Calu3 (cell line): ENCODE results near the gene SLC25A15. TPM values are rescaled to one million over a fixed set of nuclear protein-coding genes. Genes with fewer than 3 reads are reported as not detected.

ENCODE experiments used
- BruUV-seq: library from RNA; stranded (reverse); fragments of 400-500 nt; replicated peaks from 2 replicates; lab custom pipeline; 2021; lab: Mats Ljungman, UMichigan
- CTCF ChIA-PET: fragments of 300-600 bp; sonication (Branson Sonifier 250); formaldehyde crosslinking; loops from one replicate; lab custom pipeline; 2022; ENCODE audit warnings: antibody characterized with exemption; lab: Charles Lee
- DNase-seq: peaks from one replicate; pipeline ENCODE4 v3.0.0; 2022
- H3K27ac Mint-ChIP-seq: one replicate; pipeline ENCODE4 v1.8.0; 2022; ENCODE audit warnings: mixed read lengths; ENCODE audit not compliant: unreplicated experiment
- H3K27me3 Mint-ChIP-seq: one replicate; pipeline ENCODE4 v1.8.0; 2022; ENCODE audit warnings: mixed read lengths; ENCODE audit not compliant: unreplicated experiment
- H3K36me3 Mint-ChIP-seq: one replicate; pipeline ENCODE4 v1.8.0; 2022; ENCODE audit warnings: mild to moderate bottlenecking, moderate library complexity, mixed read lengths; ENCODE audit not compliant: insufficient read depth, unreplicated experiment
- H3K4me1 Mint-ChIP-seq: one replicate; pipeline ENCODE4 v1.8.0; 2022; ENCODE audit warnings: mild to moderate bottlenecking, low read depth, mixed read lengths; ENCODE audit not compliant: unreplicated experiment
- H3K4me3 Mint-ChIP-seq: one replicate; pipeline ENCODE4 v1.8.0; 2022; ENCODE audit warnings: mild to moderate bottlenecking, low read depth, moderate library complexity, mixed read lengths; ENCODE audit not compliant: unreplicated experiment
- H3K9me3 Mint-ChIP-seq: one replicate; pipeline ENCODE4 v1.8.0; 2022; ENCODE audit warnings: low read depth, mixed read lengths; ENCODE audit not compliant: unreplicated experiment
- intact Hi-C: fragments of 100-400 bp; cut with micrococcal nuclease; formaldehyde crosslinking; loops from one replicate; pipeline ENCODE4 v1.10.0; 2022; ENCODE audit not compliant: unreplicated experiment
- total RNA-seq: library from RNA; stranded (reverse); gene quantifications from 2 replicates; pipeline ENCODE4 v1.2.3, GENCODE V29; 2022
- TF ChIP-seq, protein P1 (sequence below): fragments of 200-600 bp; IDR thresholded peaks from one replicate; pipeline ENCODE4 v1.8.0; 2022; ENCODE audit warnings: antibody characterized with exemption; ENCODE audit not compliant: unreplicated experiment

The SLC25A15 gene
- total RNA-seq, 1 experiment from 2014 or later, result 18.3 TPM

DNA sequence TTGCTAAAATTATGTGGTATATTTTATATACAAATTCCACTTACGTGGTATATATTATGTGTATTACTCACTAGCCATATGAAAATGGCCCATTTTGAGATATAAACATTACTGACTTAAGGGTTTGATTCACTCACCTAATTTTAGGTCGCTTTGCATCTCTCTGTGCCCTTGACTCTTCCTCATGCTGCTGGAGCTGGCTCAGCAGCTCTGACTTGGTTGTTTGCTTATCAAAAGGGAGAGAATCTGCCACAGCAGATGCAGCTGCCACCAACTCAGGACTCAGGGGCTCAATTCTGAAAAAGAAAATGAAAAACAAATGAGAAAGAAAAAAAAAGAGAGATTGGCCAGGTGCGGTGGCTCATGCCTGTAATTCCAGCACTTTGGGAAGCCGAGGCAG, 30.6 kb upstream of the SLC25A15 start:
- intact Hi-C loops, result no loop called here
- H3K27ac Mint-ChIP-seq, result no peak overlapping the region
- H3K4me1 Mint-ChIP-seq, result no peaks in the 10 kb centered on the region
- no peaks in the 10 kb centered on the region for H3K27me3 Mint-ChIP-seq
- TF ChIP-seq, protein P1, sequence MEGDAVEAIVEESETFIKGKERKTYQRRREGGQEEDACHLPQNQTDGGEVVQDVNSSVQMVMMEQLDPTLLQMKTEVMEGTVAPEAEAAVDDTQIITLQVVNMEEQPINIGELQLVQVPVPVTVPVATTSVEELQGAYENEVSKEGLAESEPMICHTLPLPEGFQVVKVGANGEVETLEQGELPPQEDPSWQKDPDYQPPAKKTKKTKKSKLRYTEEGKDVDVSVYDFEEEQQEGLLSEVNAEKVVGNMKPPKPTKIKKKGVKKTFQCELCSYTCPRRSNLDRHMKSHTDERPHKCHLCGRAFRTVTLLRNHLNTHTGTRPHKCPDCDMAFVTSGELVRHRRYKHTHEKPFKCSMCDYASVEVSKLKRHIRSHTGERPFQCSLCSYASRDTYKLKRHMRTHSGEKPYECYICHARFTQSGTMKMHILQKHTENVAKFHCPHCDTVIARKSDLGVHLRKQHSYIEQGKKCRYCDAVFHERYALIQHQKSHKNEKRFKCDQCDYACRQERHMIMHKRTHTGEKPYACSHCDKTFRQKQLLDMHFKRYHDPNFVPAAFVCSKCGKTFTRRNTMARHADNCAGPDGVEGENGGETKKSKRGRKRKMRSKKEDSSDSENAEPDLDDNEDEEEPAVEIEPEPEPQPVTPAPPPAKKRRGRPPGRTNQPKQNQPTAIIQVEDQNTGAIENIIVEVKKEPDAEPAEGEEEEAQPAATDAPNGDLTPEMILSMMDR, result no peak
- H3K4me3 Mint-ChIP-seq, result no peak overlapping the region
- BruUV-seq, result no TSS peak
- H3K36me3 Mint-ChIP-seq, result peaks cover 9% of the 10 kb centered on the region
- no peak for DNase-seq
- no peaks in the 10 kb centered on the region for H3K9me3 Mint-ChIP-seq
- CTCF ChIA-PET, result no interaction called here

DNA sequence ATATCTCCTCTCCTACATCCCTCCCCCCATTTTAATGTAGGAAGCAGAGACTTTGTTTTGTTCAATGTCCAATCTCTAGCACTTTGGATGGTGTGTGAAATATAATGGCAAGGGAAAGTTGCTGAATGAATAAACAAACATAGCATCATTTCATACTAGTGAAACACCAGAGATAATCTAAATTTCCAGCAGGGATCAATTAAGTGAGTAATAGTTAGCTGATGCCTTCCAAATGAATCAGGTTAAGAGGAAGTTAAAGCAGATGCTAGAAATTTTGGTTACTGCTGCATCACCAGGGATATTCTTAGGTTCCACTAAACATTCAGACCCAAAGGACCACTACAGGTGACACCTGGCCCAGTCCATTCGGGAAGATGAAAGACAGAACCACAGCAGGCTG, 26.6 kb upstream of the SLC25A15 start:
- no TSS peak for BruUV-seq
- Mint-ChIP-seq H3K9me3 (no peaks in the 10 kb centered on the region), H3K27ac (no peak overlapping the region), H3K36me3 (peaks cover 9% of the 10 kb centered on the region), H3K27me3 (no peaks in the 10 kb centered on the region), H3K4me1 (no peaks in the 10 kb centered on the region), H3K4me3 (no peak overlapping the region)
- TF ChIP-seq, protein P1, result no peak
- intact Hi-C loops, result no loop called here
- CTCF ChIA-PET, result interaction anchor here (0.7 kb wide), 2 partner anchors 419 to 1881 kb away, joined by 3 to 5 read pairs; no protein-coding TSS in a partner anchor
- DNase-seq, result no peak

DNA sequence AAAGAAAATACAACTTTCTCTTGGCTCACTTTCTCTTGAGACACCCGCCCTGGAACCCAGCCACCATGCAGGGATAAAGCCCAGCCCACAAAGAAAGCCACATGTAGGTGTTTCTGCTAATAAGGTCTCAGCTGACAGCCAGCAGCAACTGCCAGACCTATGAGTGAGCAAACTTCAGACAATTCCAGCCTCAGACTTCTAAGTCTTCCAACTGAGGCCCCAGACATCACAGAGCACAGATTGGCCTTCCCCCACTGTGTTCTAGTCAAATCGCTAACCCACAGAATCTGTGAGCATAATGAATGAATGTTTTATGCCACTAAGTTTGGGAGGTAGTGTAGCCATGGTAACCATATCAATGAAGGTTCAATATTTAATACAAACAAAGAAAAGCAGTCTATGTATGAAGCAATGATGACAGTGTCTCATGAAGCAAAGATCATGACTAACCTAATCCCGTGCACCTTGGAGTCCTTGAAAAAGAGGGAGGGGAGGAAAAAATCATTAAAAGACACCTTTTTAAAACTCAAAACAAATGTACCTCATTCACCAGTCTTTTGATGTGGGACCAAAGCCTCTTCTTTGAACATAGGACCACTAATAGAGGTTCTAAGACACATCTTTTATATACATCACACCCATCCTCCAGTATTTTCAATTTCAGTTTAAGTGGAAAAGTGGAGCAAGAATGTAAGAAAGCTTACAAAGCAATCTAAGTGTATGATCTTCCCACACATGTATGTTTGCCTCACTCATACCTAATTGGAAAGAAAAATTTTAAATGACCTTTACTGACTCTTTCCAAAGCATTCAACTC, 24.6 kb upstream of the SLC25A15 start:
- Mint-ChIP-seq H3K9me3 (no peaks in the 10 kb centered on the region), H3K27me3 (no peaks in the 10 kb centered on the region), H3K4me1 (peaks cover 2% of the 10 kb centered on the region), H3K36me3 (no peaks in the 10 kb centered on the region), H3K4me3 (no peak overlapping the region), H3K27ac (no peak overlapping the region)
- intact Hi-C loops, result no loop called here
- DNase-seq, result no peak
- BruUV-seq, result no TSS peak
- CTCF ChIA-PET, result no interaction called here
- TF ChIP-seq, protein P1, result no peak

DNA sequence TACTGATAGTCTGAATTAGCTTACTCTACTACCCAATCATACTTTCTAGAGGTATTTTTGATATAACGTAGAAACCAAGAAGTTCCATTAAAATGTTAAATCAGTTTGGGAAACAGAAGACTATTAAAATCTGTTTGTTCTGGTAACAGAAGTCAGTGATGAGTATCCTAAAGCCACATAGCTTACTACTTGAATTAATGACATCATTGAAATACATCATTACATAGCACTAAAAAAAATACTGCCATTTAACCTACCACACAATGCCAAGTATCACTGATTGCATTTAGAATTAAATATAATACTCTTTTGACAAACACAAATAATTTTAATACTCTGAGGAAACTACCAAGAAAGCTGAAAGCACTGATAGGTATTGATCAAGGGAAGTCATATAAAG, 23.8 kb upstream of the SLC25A15 start:
- Mint-ChIP-seq H3K9me3 (no peaks in the 10 kb centered on the region), H3K36me3 (peaks cover 6% of the 10 kb centered on the region), H3K27ac (no peak overlapping the region), H3K4me3 (no peak overlapping the region), H3K4me1 (peaks cover 9% of the 10 kb centered on the region), H3K27me3 (no peaks in the 10 kb centered on the region)
- BruUV-seq, result no TSS peak
- intact Hi-C loops, result no loop called here
- CTCF ChIA-PET, result no interaction called here
- DNase-seq, result no peak
- TF ChIP-seq, protein P1, result no peak
